Activated B cell treated with CpG ODN at 0.5 μM for 24 hours (primary cell): ENCODE measurements around the gene MAP7D2. TPM values are rescaled to one million over a fixed set of nuclear protein-coding genes. Genes with fewer than 3 reads are reported as not detected.

Source experiments
- ATAC-seq: fragments of 200-7000 bp; cut with Tn5 transposase; one replicate; pipeline ENCODE4 v1.10.0; 2021; ENCODE audit warnings: low read depth, mild to moderate bottlenecking, moderate library complexity
- CTCF ChIA-PET: fragments of 350-600 bp; sonication (Branson Sonifier 250); formaldehyde crosslinking; loops from one replicate; lab custom pipeline; 2021; ENCODE audit warnings: antibody characterized with exemption; lab: Charles Lee
- POLR2A ChIA-PET: fragments of 350-600 bp; sonication (Branson Sonifier 250); formaldehyde crosslinking; loops from one replicate; lab custom pipeline; 2021; ENCODE audit warnings: antibody characterized with exemption; lab: Charles Lee
- DNase-seq: peaks from one replicate; pipeline ENCODE4 v3.0.0; 2022
- H3K27ac Mint-ChIP-seq: one replicate; pipeline ENCODE4 v1.8.0; 2020; ENCODE audit warnings: mixed read lengths
- H3K27me3 Mint-ChIP-seq: one replicate; pipeline ENCODE4 v1.8.0; 2021; ENCODE audit warnings: mixed read lengths
- H3K36me3 Mint-ChIP-seq: one replicate; pipeline ENCODE4 v1.8.0; 2021; ENCODE audit warnings: low read depth, mixed read lengths
- H3K4me1 Mint-ChIP-seq: one replicate; pipeline ENCODE4 v1.8.0; 2021; ENCODE audit warnings: mixed read lengths
- H3K4me3 Mint-ChIP-seq: one replicate; pipeline ENCODE4 v1.8.0; 2020; ENCODE audit warnings: mild to moderate bottlenecking, mixed read lengths
- H3K9me3 Mint-ChIP-seq: one replicate; pipeline ENCODE4 v1.8.0; 2020; ENCODE audit warnings: mixed read lengths
- intact Hi-C: fragments of 100-400 bp; cut with micrococcal nuclease; formaldehyde crosslinking; loops from one replicate; pipeline ENCODE4 v1.15.1; 2024
- total RNA-seq: library from RNA; stranded (reverse); gene quantifications from 2 replicates; pipeline ENCODE4 v1.2.3, GENCODE V29; 2022
- TF ChIP-seq, protein P1 (sequence below): fragments of 200-600 bp; IDR thresholded peaks from one replicate; pipeline ENCODE4 v1.8.0; 2022; ENCODE audit warnings: antibody characterized with exemption, mild to moderate bottlenecking

MAP7D2 gene
- total RNA-seq, 1 donor from 2014 or later = 0.16 TPM

DNA sequence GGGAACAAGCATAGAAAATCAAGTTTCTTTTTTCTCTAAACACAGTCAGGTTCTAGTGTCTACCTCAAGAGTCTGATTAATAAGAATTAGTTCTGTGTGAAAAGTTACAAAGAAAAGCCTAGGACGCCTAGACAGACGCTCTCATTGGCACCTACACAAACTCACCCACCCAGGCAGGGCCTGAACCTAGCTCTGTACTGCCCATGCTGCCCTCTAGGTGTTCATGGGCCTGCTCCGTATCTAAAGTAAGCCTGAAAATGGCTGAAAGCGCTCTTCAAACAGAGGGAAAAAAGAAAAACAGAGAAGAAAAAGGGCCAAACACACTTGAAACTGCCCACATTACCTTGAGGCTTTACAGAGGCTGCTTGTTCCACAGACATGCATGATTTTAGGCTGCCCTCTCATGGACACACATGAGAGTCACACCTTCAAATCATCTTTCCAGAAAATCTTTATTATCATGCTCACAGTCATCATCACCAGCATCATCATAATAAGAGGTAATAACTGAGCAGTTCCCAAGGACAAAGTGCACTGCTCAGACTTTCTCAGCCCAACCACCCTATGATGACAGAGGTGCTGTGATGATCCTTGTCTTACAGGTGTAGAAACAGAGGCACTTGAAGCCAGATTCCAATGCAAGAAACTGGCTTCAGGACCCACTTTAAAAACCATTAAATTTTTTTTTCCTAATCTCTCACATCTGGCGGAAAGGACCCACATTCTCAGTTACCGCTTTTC is 49.6 kb downstream of the MAP7D2 start:
- ATAC-seq (peak; percentile 76), DNase-seq (no peak)
- ChIA-PET CTCF (interaction anchor here (1.1 to 2.3 kb wide), 4 partner anchors 142 to 695 kb away, joined by 3 to 14 read pairs (median 8); no protein-coding TSS in a partner anchor), POLR2A (no interaction called here)
- Mint-ChIP-seq H3K9me3 (no peaks in the 10 kb centered on the region), H3K27me3 (peaks cover 3% of the 10 kb centered on the region), H3K36me3 (no peaks in the 10 kb centered on the region), H3K27ac (no peak overlapping the region), H3K4me1 (peaks cover 3% of the 10 kb centered on the region), H3K4me3 (no peak overlapping the region)
- intact Hi-C loops = loop anchor here (1.0 to 5.0 kb wide), 6 partner anchors 76 to 695 kb away; partner anchors contain the start of gene BCLAF3
- TF ChIP-seq, protein P1, sequence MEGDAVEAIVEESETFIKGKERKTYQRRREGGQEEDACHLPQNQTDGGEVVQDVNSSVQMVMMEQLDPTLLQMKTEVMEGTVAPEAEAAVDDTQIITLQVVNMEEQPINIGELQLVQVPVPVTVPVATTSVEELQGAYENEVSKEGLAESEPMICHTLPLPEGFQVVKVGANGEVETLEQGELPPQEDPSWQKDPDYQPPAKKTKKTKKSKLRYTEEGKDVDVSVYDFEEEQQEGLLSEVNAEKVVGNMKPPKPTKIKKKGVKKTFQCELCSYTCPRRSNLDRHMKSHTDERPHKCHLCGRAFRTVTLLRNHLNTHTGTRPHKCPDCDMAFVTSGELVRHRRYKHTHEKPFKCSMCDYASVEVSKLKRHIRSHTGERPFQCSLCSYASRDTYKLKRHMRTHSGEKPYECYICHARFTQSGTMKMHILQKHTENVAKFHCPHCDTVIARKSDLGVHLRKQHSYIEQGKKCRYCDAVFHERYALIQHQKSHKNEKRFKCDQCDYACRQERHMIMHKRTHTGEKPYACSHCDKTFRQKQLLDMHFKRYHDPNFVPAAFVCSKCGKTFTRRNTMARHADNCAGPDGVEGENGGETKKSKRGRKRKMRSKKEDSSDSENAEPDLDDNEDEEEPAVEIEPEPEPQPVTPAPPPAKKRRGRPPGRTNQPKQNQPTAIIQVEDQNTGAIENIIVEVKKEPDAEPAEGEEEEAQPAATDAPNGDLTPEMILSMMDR = no peak

DNA sequence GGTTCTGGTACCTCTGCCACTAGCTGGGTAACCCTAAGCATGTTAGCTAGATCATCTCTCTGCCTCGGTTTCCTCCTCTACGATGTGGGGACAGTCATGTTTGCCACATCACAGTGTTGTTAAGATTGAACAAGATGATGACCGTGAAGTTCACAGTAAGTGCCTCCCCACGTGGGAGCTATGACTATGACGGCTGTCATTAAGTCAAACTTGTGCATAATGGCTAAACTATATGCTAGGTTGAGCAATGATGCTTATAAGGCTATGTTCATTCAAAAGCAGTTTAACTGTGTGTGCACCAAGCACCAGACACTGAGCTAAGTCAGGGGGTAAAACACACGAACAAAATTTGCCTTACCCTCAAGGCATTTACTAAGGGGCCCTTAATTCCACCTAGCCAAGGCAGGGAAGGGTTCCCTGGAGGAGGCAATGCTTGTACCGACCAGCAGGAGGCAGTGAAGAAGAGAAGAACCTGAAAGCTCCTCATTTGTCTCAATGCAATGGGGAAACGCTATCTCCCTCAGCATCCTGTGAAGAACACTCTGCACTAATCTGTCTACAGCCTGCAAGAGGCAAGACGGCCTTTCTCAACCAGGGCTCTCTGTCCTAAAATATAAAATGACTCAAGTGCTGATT is 52.9 kb downstream of the MAP7D2 start:
- intact Hi-C loops = loop anchor here (5.0 kb wide), 1 partner anchor 317 kb away; no protein-coding TSS in a partner anchor
- peaks cover 30% of the 10 kb centered on the region for H3K4me1 Mint-ChIP-seq
- ATAC-seq (no peak), DNase-seq (no peak)
- no peak overlapping the region for H3K4me3 Mint-ChIP-seq
- peaks cover 2% of the 10 kb centered on the region for H3K27me3 Mint-ChIP-seq
- CTCF ChIA-PET = interaction anchor here (0.7 to 1.1 kb wide), 2 partner anchors 159 to 1710 kb away, joined by 3 to 5 read pairs; partner anchors contain the start of gene SCML2
- POLR2A ChIA-PET = interaction anchor here (0.7 kb wide), 1 partner anchor 714 kb away, joined by 3 read pairs; no protein-coding TSS in a partner anchor
- TF ChIP-seq, protein P1 = no peak
- H3K9me3 Mint-ChIP-seq = no peaks in the 10 kb centered on the region
- no peak overlapping the region for H3K27ac Mint-ChIP-seq
- H3K36me3 Mint-ChIP-seq = no peaks in the 10 kb centered on the region

DNA sequence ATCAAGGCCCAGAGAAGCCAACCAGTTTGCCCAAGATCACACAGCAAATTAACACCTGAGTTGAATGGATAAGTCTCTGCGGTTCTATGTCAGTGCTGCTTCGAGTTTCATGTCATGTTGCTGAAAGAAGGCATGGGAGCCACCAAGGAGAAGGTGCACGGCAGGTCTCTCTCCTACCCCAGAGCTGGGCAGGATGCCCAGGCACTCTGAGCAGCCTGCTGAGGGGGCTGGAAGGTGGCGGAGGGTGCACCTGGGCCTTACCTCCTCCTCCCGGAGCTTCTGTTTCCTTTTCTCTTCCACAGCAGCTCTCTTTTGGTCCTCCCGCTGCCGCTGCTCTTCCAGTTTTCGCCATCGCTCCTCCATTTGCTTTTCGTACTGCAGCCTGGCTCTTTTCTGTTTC is 53.6 kb downstream of the MAP7D2 start:
- H3K36me3 Mint-ChIP-seq = no peaks in the 10 kb centered on the region
- CTCF ChIA-PET = interaction anchor here (1.1 kb wide), 1 partner anchor 158 kb away, joined by 5 read pairs; no protein-coding TSS in a partner anchor
- no peak for ATAC-seq
- H3K27me3 Mint-ChIP-seq = no peaks in the 10 kb centered on the region
- TF ChIP-seq, protein P1 = no peak
- no peak overlapping the region for H3K27ac Mint-ChIP-seq
- H3K9me3 Mint-ChIP-seq = no peaks in the 10 kb centered on the region
- POLR2A ChIA-PET = no interaction called here
- H3K4me3 Mint-ChIP-seq = no peak overlapping the region
- intact Hi-C loops = loop anchor here (5.0 kb wide), 1 partner anchor 316 kb away; no protein-coding TSS in a partner anchor
- peaks cover 32% of the 10 kb centered on the region for H3K4me1 Mint-ChIP-seq
- DNase-seq = no peak

DNA sequence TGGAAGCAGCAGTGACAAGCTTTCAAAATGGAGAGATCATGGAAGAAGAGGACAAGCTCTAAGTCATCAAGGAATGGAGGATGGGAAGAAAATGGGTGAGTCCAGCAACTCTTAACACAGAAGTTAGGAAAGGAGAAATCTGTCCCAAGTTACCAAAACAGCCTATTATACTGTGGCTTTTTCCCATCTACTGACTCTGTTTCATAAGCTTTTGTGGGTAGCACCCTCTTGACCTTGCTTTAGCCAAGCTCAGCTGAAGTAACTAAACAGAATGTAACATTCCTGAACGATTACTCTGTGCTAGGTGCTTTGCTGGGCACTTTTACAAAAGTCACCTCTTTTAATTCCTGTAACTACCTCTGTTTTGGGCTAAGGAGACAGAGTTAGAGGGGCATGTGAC is 54.9 kb downstream of the MAP7D2 start:
- POLR2A ChIA-PET = interaction anchor here (0.5 kb wide), 1 partner anchor 280 kb away, joined by 3 read pairs; no protein-coding TSS in a partner anchor
- Mint-ChIP-seq H3K4me1 (peaks cover 32% of the 10 kb centered on the region), H3K4me3 (no peak overlapping the region), H3K36me3 (no peaks in the 10 kb centered on the region), H3K9me3 (no peaks in the 10 kb centered on the region), H3K27me3 (no peaks in the 10 kb centered on the region), H3K27ac (peak overlapping the region; percentile 89)
- TF ChIP-seq, protein P1 = no peak
- CTCF ChIA-PET = interaction anchor here (0.6 to 1.7 kb wide), 4 partner anchors 45 to 527 kb away, joined by 3 to 11 read pairs (median 3); no protein-coding TSS in a partner anchor
- intact Hi-C loops = loop anchor here (1.0 to 5.0 kb wide), 3 partner anchors 71 to 315 kb away; partner anchors contain the start of genes BCLAF3 and EIF1AX
- DNase-seq (no peak), ATAC-seq (no peak)
